ENCODE measurements around the gene ZNF391. TPM values are rescaled to one million over a fixed set of nuclear protein-coding genes. Genes with fewer than 3 reads are reported as not detected.

Gene ZNF391
- total and polyA plus RNA-seq, 2 donors (not counting 3 experiments of a cell fraction or from before 2014, with no cell fraction given): 0.17 to 0.42 TPM

GRCh38 chr6:27400877-27401642 is 12.5 kb downstream of the ZNF391 start:
- Histone ChIP-seq H3K9me1 (replicated peaks; ENCODE audit: control insufficient read depth, extremely low read depth, insufficient read depth, low read length) (no peaks in the 10 kb centered on the region), H4K20me1 (replicated peaks; ENCODE audit: control insufficient read depth, extremely low read depth, insufficient read depth, low read length) (no peaks in the 10 kb centered on the region), H2AFZ (ENCODE audit: low read depth, low read length) (no peak overlapping the region), H3K27me3 (ENCODE audit: control insufficient read depth in 2 of 2, insufficient read depth in 2 of 2, low read length in 2 of 2) (no peaks in the 10 kb centered on the region), H3K27ac (ENCODE audit: insufficient read depth, low read depth, low read length) (no peak overlapping the region), H3K36me3 (ENCODE audit: control insufficient read depth in 2 of 2, extremely low read depth in 1 of 2, insufficient read depth in 2 of 2, low read length in 2 of 2) (no peaks in the 10 kb centered on the region), H3K4me2 (ENCODE audit: insufficient read depth, low read length) (no peak overlapping the region), H3K4me3 (replicated peaks in 1 of 3; ENCODE audit: insufficient read depth in 1 of 3, low read depth in 1 of 3, low read length in 3 of 3) (no peak overlapping the region), H3K4me1 (ENCODE audit: control insufficient read depth, extremely low read depth, insufficient read depth, low read length) (no peaks in the 10 kb centered on the region), H3K79me2 (ENCODE audit: control insufficient read depth, insufficient read depth, low read length) (no peaks in the 10 kb centered on the region), H3K9ac (replicated peaks; ENCODE audit: extremely low read depth, insufficient read depth, low read length) (no peak overlapping the region), H3K9me3 (replicated peaks; ENCODE audit: control insufficient read depth, insufficient read depth, low read length) (peaks cover 3% of the 10 kb centered on the region)
- ChIA-PET POLR2A (no interaction called here), CTCF (no interaction called here)
- TF ChIP-seq MAX (IDR thresholded peaks at IDR 0.05; ENCODE audit: insufficient read depth, insufficient read length) (no peak), GATA2 (IDR thresholded peaks at IDR 0.05; ENCODE audit: insufficient read depth, insufficient read length, low read depth, low read length) (no peak), CTCF (IDR thresholded peaks at IDR 0.05; ENCODE audit: extremely low read depth in 1 of 2, insufficient read depth in 1 of 2, low read depth in 1 of 2, low read length in 2 of 2) (no peak), FOS (IDR thresholded peaks at IDR 0.05; ENCODE audit: borderline replicate concordance, insufficient read depth, low read length) (no peak), EZH2 (IDR thresholded peaks at IDR 0.05; ENCODE audit: borderline replicate concordance, low read depth, low read length, severe bottlenecking) (no peak), POLR2AphosphoS5 (IDR thresholded peaks at IDR 0.05; ENCODE audit: insufficient read depth, low read depth, low read length) (no peak), POLR2A (IDR thresholded peaks at IDR 0.05; ENCODE audit: low read depth, low read length) (no peak), JUN (IDR thresholded peaks at IDR 0.05; ENCODE audit: borderline replicate concordance, insufficient read depth, insufficient read length, low read depth) (no peak)
- dilution Hi-C loops (cut with MboI; ENCODE audit: extremely low pct_ligation_motif_present, low sequenced_read_pairs): no loop called here
- DNase-seq (ENCODE audit: low read depth, low spot score) (no peak), FAIRE-seq (no peak)
- intact Hi-C loops (cut with micrococcal nuclease): no loop called here
- no TSS peak for BruUV-seq (replicated peaks)
